Spleen (tissue), 11 donors: Measurements from ENCODE around the gene OGFOD3. TPM values are rescaled to one million over a fixed set of nuclear protein-coding genes. Genes with fewer than 3 reads are reported as not detected.
A peak's percentile ranks its signal among the peaks of the same experiment; 100 is the strongest.
"Not testable (repeated sequence)": the region's sequence is repeated elsewhere in the genome, so short reads cannot be mapped to it uniquely, and the experiment has no call there.

Experiments
- DNase-seq: peaks from one replicate; pipeline ENCODE4 v3.0.0-alpha.2; 2020
- H3K27ac ChIP-seq, 8 donors: fragments of 200-600 bp; sonication (generic) in 7 of 8; 1 replicate in 4 of 8; 2 replicates in 4 of 8; pipeline versions ENCODE4 v1.5.0 to v1.8.0; 2016 to 2021; ENCODE audit warnings: inconsistent platforms in 4 of 8, mild to moderate bottlenecking in 4 of 8, moderate library complexity in 1 of 8
- H3K27me3 ChIP-seq, 7 donors: fragments of 200-600 bp; sonication (generic) in 6 of 7; replicated peaks in 1 of 7; 1 replicate in 4 of 7; 2 replicates in 3 of 7; pipeline versions ENCODE4 v1.5.0 to v1.8.0; 2016 to 2021; ENCODE audit warnings: inconsistent platforms in 3 of 7, mild to moderate bottlenecking in 1 of 7
- H3K36me3 ChIP-seq, 6 donors: fragments of 200-600 bp; sonication (generic) in 5 of 6; 1 replicate in 4 of 6; 2 replicates in 2 of 6; pipeline versions ENCODE4 v1.5.0 to v1.8.0; 2016 to 2021; ENCODE audit warnings: inconsistent platforms in 2 of 6
- H3K4me1 ChIP-seq, 6 donors: fragments of 200-600 bp; sonication (generic) in 5 of 6; 1 replicate in 3 of 6; 2 replicates in 3 of 6; pipeline versions ENCODE4 v1.5.0 to v1.8.0; 2016 to 2021; ENCODE audit warnings: inconsistent platforms in 3 of 6
- H3K4me3 ChIP-seq, 8 donors: fragments of 200-600 bp; sonication (generic) in 7 of 8; 1 replicate in 4 of 8; 2 replicates in 4 of 8; pipeline versions ENCODE4 v1.5.0 to v1.8.0; 2016 to 2021; ENCODE audit warnings: inconsistent platforms in 4 of 8, mild to moderate bottlenecking in 4 of 8, moderate library complexity in 2 of 8
- H3K9me3 ChIP-seq, 8 donors: fragments of 200-600 bp; sonication (generic) in 7 of 8; 1 replicate in 4 of 8; 2 replicates in 4 of 8; pipeline versions ENCODE4 v1.5.0 to v1.8.0; 2016 to 2021; ENCODE audit warnings: inconsistent platforms in 4 of 8
- POLR2A ChIP-seq, 3 donors: fragments of 450-650 bp; IDR thresholded peaks; one replicate each; pipeline ENCODE4 v1.5.1; 2017; ENCODE audit warnings: antibody characterized with exemption in 3 of 3, mild to moderate bottlenecking in 1 of 3
- POLR2AphosphoS5 ChIP-seq, 3 donors: sonication (generic); formaldehyde crosslinking; IDR thresholded peaks; one replicate each; pipeline ENCODE4 v1.5.1; 2017; ENCODE audit warnings: antibody characterized with exemption in 3 of 3
- WGBS, 5 donors: extraction: QIAGEN DNeasy Blood & Tissue Kit in 3 of 5; methylation state at CpG; one replicate each; pipeline versions ENCODE4 v1.1.5 to v1.1.7; 2013 to 2018; 5-methylcytosine and 5-hydroxymethylcytosine counted together
- intact Hi-C: fragments of 100-400 bp; cut with DNase I; formaldehyde crosslinking; loops from one replicate; pipeline ENCODE4 v1.15.0; 2023; ENCODE audit warnings: low total_unique reads
- polyA plus RNA-seq, 3 donors: library from polyadenylated mRNA; stranded (reverse); fragments of 200-250 nt; gene quantifications; one replicate each; pipeline ENCODE4 v1.2.1, GENCODE V29; 2013
- total RNA-seq, 7 donors: library from RNA; depleted of rRNA in 3 of 7; stranded (reverse); fragments of >200 nt in 3 of 7; fragmentation: NEBNext Ultra II Directional in 4 of 7; extraction: Animal tissue kit (Norgen Biotek cat#: 25700) in 4 of 7; gene quantifications; one replicate each; pipeline versions ENCODE4 v1.1.0 to v1.2.1, GENCODE V29; 2016 to 2021
- TF ChIP-seq, protein P1 (sequence below), 11 experiments: fragments of 200-600 bp in 7 of 11; fragments of 450-650 bp in 4 of 11; sonication (generic) in 4 of 11; IDR thresholded peaks in 8 of 11; conservative IDR thresholded peaks in 3 of 11; 1 replicate in 7 of 11; 2 replicates in 4 of 11; pipeline versions ENCODE4 v1.4.0 to v1.8.0; 2016 to 2021; ENCODE audit warnings: antibody characterized with exemption in 11 of 11, inconsistent platforms in 4 of 11, mild to moderate bottlenecking in 1 of 11
- donor health status: healthy with polysubstance abuse.
- donor health status: DM: no; HTN: no; CAD: no; lungs with moderate emphysema.
- donor health status: DM: no; HTN: no; CAD: no.
- donor health status: Bipolar disorder and iron deficiency.
- donor health status: healthy.
- donor health status: DM: no; HTN: no; CAD: no.
- donor health status: DM: yes; HTN: yes; CAD: no.

Gene OGFOD3
- total and polyA plus RNA-seq, 10 donors, result 10.3 to 28.1 (median 21.8) TPM

DNA sequence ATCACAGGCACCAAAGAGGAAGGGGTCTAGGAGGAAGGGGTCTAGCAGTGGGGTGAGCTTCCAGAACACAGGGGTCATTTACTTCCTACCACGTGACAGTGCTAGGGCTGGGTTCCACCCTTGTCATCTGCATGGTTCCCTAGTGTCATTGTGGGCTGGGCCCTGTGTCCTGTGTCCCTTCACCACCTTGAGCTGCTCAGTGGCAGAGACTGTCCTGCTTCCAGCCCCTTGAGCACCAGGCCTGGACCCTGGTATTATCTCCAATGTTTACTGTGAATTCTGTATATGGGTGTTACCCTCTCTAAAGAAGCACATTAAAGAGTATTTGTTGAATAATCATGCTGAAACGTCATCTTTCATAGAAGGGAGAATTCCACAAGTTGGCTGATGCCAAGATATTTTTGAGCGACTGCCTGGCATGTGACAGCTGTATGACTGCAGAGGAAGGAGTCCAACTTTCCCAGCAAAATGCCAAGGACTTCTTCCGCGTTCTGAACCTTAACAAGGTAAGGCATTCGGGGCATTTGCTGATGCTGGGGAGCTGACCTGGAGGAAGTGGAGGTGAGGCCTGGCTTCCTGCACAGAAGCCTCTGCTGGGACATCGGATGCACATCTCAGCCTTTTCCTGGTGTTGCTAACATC, 45.7 kb upstream of the OGFOD3 start:
- peaks cover 2 to 94% (median 85%) of the 10 kb centered on the region in 6 donors for H3K36me3 ChIP-seq
- H3K27me3 ChIP-seq, result no peaks in the 10 kb centered on the region
- no peak overlapping the region for H3K4me3 ChIP-seq
- H3K9me3 ChIP-seq, result no peaks in the 10 kb centered on the region
- TF ChIP-seq POLR2AphosphoS5 (IDR thresholded peaks at IDR 0.05), result peak in 2 of 3 donors; percentile 25 to 32
- no peak for TF ChIP-seq POLR2A (IDR thresholded peaks at IDR 0.05)
- no peak for DNase-seq
- intact Hi-C loops, result no loop called here
- peaks cover 10 to 61% (median 39%) of the 10 kb centered on the region in 6 donors for H3K4me1 ChIP-seq
- 67 to 86% (median 76%) methylated on average over 7 of the region's 7 CpGs for WGBS, 5 donors
- H3K27ac ChIP-seq, result peak overlapping the region in 6 of 8 donors; percentile 36 to 66 (median 49)

DNA sequence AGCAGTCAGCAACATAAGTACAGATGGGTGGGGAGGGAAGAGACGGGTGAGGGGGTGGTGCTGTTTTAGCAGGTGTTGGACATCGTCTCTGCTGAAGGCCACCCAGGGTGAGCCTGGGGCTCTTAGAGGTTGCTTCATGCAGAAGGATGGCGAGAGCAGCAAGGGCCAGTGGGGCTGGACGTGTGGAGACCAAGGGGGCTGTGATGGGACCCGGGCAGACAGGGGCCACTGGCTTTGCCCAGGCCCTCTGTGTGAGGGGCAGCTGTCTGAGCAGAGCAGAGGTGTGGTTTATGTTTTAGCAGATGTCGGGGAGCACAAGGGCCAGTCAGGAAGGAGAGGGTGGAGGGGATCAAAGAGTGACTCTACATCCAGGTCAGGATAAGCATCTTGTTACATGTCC, 45.0 kb upstream of the OGFOD3 start:
- Histone ChIP-seq H3K4me3 (no peak overlapping the region), H3K9me3 (no peaks in the 10 kb centered on the region), H3K36me3 (peaks cover 0 to 88% (median 79%) of the 10 kb centered on the region in 6 donors), H3K27ac (peak overlapping the region in 6 of 8 donors; percentile 36 to 66 (median 49)), H3K27me3 (no peaks in the 10 kb centered on the region), H3K4me1 (peaks cover 10 to 63% (median 41%) of the 10 kb centered on the region in 6 donors)
- no peak for DNase-seq
- TF ChIP-seq POLR2AphosphoS5 (IDR thresholded peaks at IDR 0.05) (peak in 1 of 3 donors; percentile 51), POLR2A (IDR thresholded peaks at IDR 0.05) (no peak)
- WGBS, 5 donors, result 78 to 94% (median 85%) methylated on average over 6 of the region's 6 CpGs
- intact Hi-C loops, result no loop called here

DNA sequence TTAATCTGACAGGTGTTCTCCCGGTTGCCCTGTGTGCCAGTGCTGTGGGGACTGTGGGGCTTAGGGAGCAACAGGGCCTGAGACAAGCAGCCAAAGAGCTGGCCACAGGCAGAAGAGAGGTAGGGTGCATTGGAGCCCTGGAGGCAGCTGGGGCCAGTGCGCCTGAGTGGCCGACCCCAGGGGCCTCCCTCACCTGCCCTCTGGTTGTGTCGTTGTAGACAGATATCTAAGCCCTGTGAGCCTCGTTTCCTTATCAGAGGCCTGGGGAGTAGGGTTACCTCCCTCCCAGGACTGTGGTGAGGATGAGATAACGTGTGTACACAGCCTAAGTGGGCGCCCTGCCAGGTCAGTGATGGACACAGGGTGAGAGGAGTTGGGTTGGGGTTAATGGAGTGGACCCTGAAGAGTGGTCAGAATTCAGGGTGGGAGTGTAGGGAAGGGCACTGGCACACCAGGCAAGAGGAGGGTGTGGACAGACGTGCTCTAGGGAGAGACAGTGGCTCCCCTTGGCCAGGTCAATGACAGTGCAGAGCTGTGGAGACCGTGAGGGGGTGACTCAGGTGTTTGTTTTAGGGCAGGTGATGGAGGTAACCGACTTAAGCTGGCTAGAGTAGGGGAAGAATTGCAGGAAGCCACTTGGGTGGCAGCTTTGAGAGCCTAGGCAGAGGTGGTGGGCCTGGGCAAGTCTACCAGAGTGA, 43.6 kb upstream of the OGFOD3 start:
- Histone ChIP-seq H3K4me3 (no peak overlapping the region), H3K36me3 (peaks cover 0 to 74% (median 68%) of the 10 kb centered on the region in 6 donors), H3K27ac (peak overlapping the region in 2 of 8 donors; percentile 31 to 38), H3K9me3 (no peaks in the 10 kb centered on the region), H3K27me3 (no peaks in the 10 kb centered on the region), H3K4me1 (peaks cover 17 to 72% (median 52%) of the 10 kb centered on the region in 6 donors)
- TF ChIP-seq POLR2A (IDR thresholded peaks at IDR 0.05) (no peak), POLR2AphosphoS5 (IDR thresholded peaks at IDR 0.05) (peak in 1 of 3 donors; percentile 44)
- WGBS, 5 donors, result 78 to 91% (median 87%) methylated on average over 10 of the region's 10 CpGs
- intact Hi-C loops, result no loop called here
- DNase-seq, result no peak

DNA sequence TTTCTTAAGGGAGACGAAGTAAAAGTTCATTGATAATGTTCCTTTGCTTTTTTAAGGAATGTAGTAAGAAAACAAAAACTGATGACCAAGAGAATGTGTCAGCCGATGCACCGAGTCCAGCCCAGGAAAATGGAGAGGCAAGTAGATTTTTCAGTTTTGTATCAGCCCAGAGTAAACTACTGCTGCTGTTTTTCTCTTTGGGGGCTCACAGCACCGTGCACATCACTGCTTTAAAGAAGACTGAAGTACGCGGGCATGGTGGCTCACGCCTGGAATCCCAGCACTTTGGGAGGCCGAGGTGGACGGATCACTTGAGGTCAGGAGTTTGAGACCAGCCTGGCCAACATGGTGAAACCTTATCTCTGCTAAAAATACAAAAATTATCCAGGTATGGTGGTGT, 41.5 kb upstream of the OGFOD3 start:
- peaks cover 21 to 91% (median 69%) of the 10 kb centered on the region in 6 donors for H3K4me1 ChIP-seq
- H3K9me3 ChIP-seq, H3K27me3 ChIP-seq, DNase-seq, intact Hi-C loops: not testable (repeated sequence)
- 92 to 97% (median 95%) methylated on average over 9 of the region's 9 CpGs for WGBS, 5 donors
- H3K27ac ChIP-seq, result peak overlapping the region in 2 of 8 donors; percentile 99 to 100
- H3K36me3 ChIP-seq, result peaks cover 0 to 53% (median 50%) of the 10 kb centered on the region in 6 donors
- H3K4me3 ChIP-seq, result peak overlapping the region in 6 of 8 donors; percentile 88 to 100 (median 98)

DNA sequence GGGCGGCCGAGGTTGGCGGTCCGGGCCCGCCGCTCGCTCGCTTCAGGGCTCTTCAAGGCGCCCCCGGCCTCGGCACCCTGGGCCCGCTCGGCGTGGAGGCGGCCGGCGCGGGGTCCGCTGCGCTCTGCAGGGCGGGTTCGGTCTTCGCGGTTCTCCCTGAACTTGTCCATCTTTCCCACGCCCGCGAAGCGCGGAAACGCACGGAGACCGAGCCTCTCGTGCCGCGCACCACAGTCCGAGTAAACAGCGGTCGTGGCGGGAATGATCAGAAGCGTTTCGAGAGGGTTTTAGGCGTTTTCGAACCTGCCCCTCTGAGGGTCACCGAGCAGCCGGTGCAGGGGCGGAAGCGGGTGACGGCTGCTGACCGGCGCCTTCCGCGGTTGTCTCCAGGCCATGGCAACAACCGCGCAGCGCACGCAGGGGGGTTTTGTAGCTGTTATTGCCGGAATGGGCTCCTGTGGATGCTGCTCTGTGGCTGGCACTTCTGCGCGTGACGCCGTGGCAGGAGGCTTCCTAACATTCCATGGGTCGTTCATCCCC, 40.6 kb upstream of the OGFOD3 start:
- peaks cover 21 to 81% (median 65%) of the 10 kb centered on the region in 6 donors for H3K4me1 ChIP-seq
- intact Hi-C loops, result no loop called here
- WGBS, 5 donors, result 0 to 1% (median 0%) methylated on average over 8 to 62 of the region's 62 CpGs
- H3K4me3 ChIP-seq, result peak overlapping the region; percentile 75 to 100 (median 96)
- peaks cover 0 to 43% (median 40%) of the 10 kb centered on the region in 6 donors for H3K36me3 ChIP-seq
- H3K27me3 ChIP-seq, result no peaks in the 10 kb centered on the region
- H3K9me3 ChIP-seq, result no peaks in the 10 kb centered on the region
- TF ChIP-seq, protein P1, sequence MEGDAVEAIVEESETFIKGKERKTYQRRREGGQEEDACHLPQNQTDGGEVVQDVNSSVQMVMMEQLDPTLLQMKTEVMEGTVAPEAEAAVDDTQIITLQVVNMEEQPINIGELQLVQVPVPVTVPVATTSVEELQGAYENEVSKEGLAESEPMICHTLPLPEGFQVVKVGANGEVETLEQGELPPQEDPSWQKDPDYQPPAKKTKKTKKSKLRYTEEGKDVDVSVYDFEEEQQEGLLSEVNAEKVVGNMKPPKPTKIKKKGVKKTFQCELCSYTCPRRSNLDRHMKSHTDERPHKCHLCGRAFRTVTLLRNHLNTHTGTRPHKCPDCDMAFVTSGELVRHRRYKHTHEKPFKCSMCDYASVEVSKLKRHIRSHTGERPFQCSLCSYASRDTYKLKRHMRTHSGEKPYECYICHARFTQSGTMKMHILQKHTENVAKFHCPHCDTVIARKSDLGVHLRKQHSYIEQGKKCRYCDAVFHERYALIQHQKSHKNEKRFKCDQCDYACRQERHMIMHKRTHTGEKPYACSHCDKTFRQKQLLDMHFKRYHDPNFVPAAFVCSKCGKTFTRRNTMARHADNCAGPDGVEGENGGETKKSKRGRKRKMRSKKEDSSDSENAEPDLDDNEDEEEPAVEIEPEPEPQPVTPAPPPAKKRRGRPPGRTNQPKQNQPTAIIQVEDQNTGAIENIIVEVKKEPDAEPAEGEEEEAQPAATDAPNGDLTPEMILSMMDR (IDR thresholded peaks at IDR 0.05 in 8 of 11, conservative IDR thresholded peaks at IDR 0.05 in 3 of 11), result no peak
- no peak for TF ChIP-seq POLR2A (IDR thresholded peaks at IDR 0.05)
- TF ChIP-seq POLR2AphosphoS5 (IDR thresholded peaks at IDR 0.05), result peak in 1 of 3 donors; percentile 41
- H3K27ac ChIP-seq, result peak overlapping the region; percentile 99 to 100 (median 100)
- DNase-seq, result no peak
